Fibroblast of mammary gland (primary cell): ENCODE results near the gene OPN1SW.

Source experiments
- DNase-seq: peaks from one replicate; pipeline ENCODE4 v3.0.0-alpha.2; 2010; ENCODE audit warnings: low read depth
- H3K4me3 ChIP-seq: 2 replicates; pipeline ENCODE4 v1.5.1; 2011; ENCODE audit warnings: low read depth, mild to moderate bottlenecking, low read length, moderate library complexity; ENCODE audit not compliant: control insufficient read depth
- CTCF ChIP-seq: conservative IDR thresholded peaks from 2 replicates; pipeline ENCODE4 v1.5.1; 2011; ENCODE audit warnings: low read depth, low read length, inconsistent platforms; ENCODE audit not compliant: control insufficient read depth, insufficient read depth

Gene OPN1SW

GRCh38 chr7:128781851-128782250 is 6.3 kb upstream of the OPN1SW start:
- no peak for DNase-seq
- TF ChIP-seq CTCF, result no peak
- H3K4me3 ChIP-seq, result no peak overlapping the region

- DNase-seq, result peak; percentile 63
- no peak overlapping the region for H3K4me3 ChIP-seq
- no peak for TF ChIP-seq CTCF
These were observed 5.5 kb upstream of the OPN1SW start for GRCh38 chr7:128781126-128781525.

GRCh38 chr7:128778946-128779345 is 3.4 kb upstream of the OPN1SW start:
- no peak for TF ChIP-seq CTCF

GRCh38 chr7:128777156-128778123 is 1.8 kb upstream of the OPN1SW start:
- no peak overlapping the region for H3K4me3 ChIP-seq
- DNase-seq, result peak; percentile 57
- TF ChIP-seq CTCF, result no peak

More at GRCh38 chr7:128778946-128779345, 3.4 kb upstream of the OPN1SW start:
- no peak for DNase-seq
- H3K4me3 ChIP-seq, result no peak overlapping the region

GRCh38 chr7:128774921-128775320 is 673 bp downstream of the OPN1SW start:
- no peak overlapping the region for H3K4me3 ChIP-seq
- DNase-seq, result no peak
- TF ChIP-seq CTCF, result no peak

- H3K4me3 ChIP-seq, result no peak overlapping the region
- no peak for DNase-seq
- no peak for TF ChIP-seq CTCF
These were observed 1.4 kb downstream of the OPN1SW start for GRCh38 chr7:128774029-128774689.
